K562 (cell line): Measurements from ENCODE around the gene RBM17. TPM values are rescaled to one million over a fixed set of nuclear protein-coding genes. Genes with fewer than 3 reads are reported as not detected.

Experiments
- ATAC-seq: fragments of 200-7000 bp; cut with Tn5 transposase; 3 replicates; pipeline ENCODE4 v1.9.1; 2020; ENCODE audit warnings: moderate library complexity
- BruUV-seq: library from RNA; stranded (reverse); fragments of 400-500 nt; replicated peaks from 2 replicates; lab custom pipeline; 2021; lab: Mats Ljungman, UMichigan
- CTCF ChIA-PET: fragments of 300-600 bp; formaldehyde crosslinking; extraction: SDS; loops from one replicate; lab custom pipeline; 2021; ENCODE audit warnings: low intra/inter-chr PET ratio; lab: Yijun Ruan, JAX
- POLR2A ChIA-PET: fragments of 300-600, 350-650 bp; sonication (Branson Sonifier 250); formaldehyde crosslinking; extraction: SDS; loops from one replicate; lab custom pipeline; 2021; ENCODE audit warnings: antibody characterized with exemption, inconsistent platforms; lab: Yijun Ruan, JAX
- DNase-seq, 4 experiments: peaks; one replicate each; pipeline versions ENCODE4 v3.0.0 to v3.0.0-alpha.2; 2011 to 2018; ENCODE audit warnings: low spot score in 3 of 4, mixed read lengths in 3 of 4; ENCODE audit errors: extremely low read depth in 1 of 4
- FAIRE-seq: peaks from 2 replicates; lab custom pipeline; 2011; peaks lifted over from hg19 to GRCh38; lab: Jason Lieb, UNC
- H2AFZ ChIP-seq: 2 replicates; pipeline ENCODE4 v1.6.0; 2011; ENCODE audit warnings: low read depth, low read length, control low read depth, inconsistent platforms
- H3K27ac ChIP-seq: fragments of 200-600 bp; 3 replicates; pipeline ENCODE4 v1.8.0; 2011; ENCODE audit warnings: low read depth, mild to moderate bottlenecking, control low read depth, inconsistent platforms, low read length, moderate library complexity, mixed read lengths; ENCODE audit errors: extremely low read depth
- H3K27me3 ChIP-seq, 2 experiments: fragments of 300-600 bp in 1 of 2; 2 replicates in 1 of 2; 3 replicates in 1 of 2; pipeline versions ENCODE4 v1.6.0 to v1.8.0; 2011; ENCODE audit warnings: inconsistent platforms in 2 of 2, low read length in 2 of 2, mild to moderate bottlenecking in 1 of 2, mixed read lengths in 1 of 2, moderate library complexity in 1 of 2; ENCODE audit not compliant: control insufficient read depth in 2 of 2, insufficient read depth in 2 of 2
- H3K36me3 ChIP-seq: fragments of 300-600 bp; 3 replicates; pipeline ENCODE4 v1.8.0; 2011; ENCODE audit warnings: mild to moderate bottlenecking, low read length, inconsistent platforms; ENCODE audit not compliant: control insufficient read depth, insufficient read depth
- H3K4me1 ChIP-seq, 2 experiments: fragments of 200-600 bp in 1 of 2; replicated peaks in 1 of 2; 2 replicates in 1 of 2; 3 replicates in 1 of 2; pipeline versions ENCODE4 v1.5.1 to v1.8.0; 2011; ENCODE audit warnings: inconsistent platforms in 2 of 2, low read length in 2 of 2, mild to moderate bottlenecking in 1 of 2, mixed read lengths in 1 of 2, moderate library complexity in 1 of 2; ENCODE audit not compliant: control insufficient read depth in 2 of 2, insufficient read depth in 2 of 2
- H3K4me2 ChIP-seq: 2 replicates; pipeline ENCODE4 v1.6.1; 2011; ENCODE audit warnings: low read length, control low read depth, inconsistent platforms, mixed read lengths; ENCODE audit not compliant: insufficient read depth
- H3K4me3 ChIP-seq: fragments of 200-600 bp; sonication (generic), shearing (Covaris generic); 2 replicates; pipeline ENCODE4 v1.5.1; 2016; ENCODE audit warnings: control low read depth, inconsistent platforms
- H3K79me2 ChIP-seq: fragments of 200-600 bp; 3 replicates; pipeline ENCODE4 v1.8.0; 2011; ENCODE audit warnings: low read length, inconsistent platforms; ENCODE audit not compliant: control insufficient read depth, insufficient read depth
- H3K9ac ChIP-seq, 2 experiments: 2 replicates each; pipeline versions ENCODE4 v1.6.0 to v1.6.1; 2011; ENCODE audit warnings: low read depth in 2 of 2, low read length in 2 of 2, control low read depth in 1 of 2, inconsistent platforms in 1 of 2, mild to moderate bottlenecking in 1 of 2, mixed read lengths in 1 of 2; ENCODE audit not compliant: insufficient read depth in 1 of 2
- H3K9me1 ChIP-seq: one replicate; pipeline ENCODE4 v1.6.0; 2011; ENCODE audit warnings: inconsistent platforms, mild to moderate bottlenecking, low read length, moderate library complexity; ENCODE audit not compliant: control insufficient read depth, insufficient read depth
- H3K9me3 ChIP-seq: replicated peaks from 2 replicates; pipeline ENCODE4 v1.5.1; 2011; ENCODE audit warnings: low read depth, low read length, inconsistent platforms; ENCODE audit not compliant: control insufficient read depth, insufficient read depth
- H4K20me1 ChIP-seq: replicated peaks from 2 replicates; pipeline ENCODE4 v1.6.1; 2011; ENCODE audit warnings: low read length, inconsistent platforms, mixed read lengths; ENCODE audit not compliant: control insufficient read depth, insufficient read depth
- BMI1 ChIP-seq: fragments of 150-350 bp; IDR thresholded peaks from 2 replicates; pipeline ENCODE4 v1.6.1; 2014; ENCODE audit warnings: low read length
- CREM ChIP-seq: IDR thresholded peaks from 2 replicates; pipeline ENCODE4 v1.6.1; 2014; ENCODE audit warnings: antibody characterized with exemption, low read depth
- DIDO1 ChIP-seq: fragments of 450-650 bp; IDR thresholded peaks from 2 replicates; pipeline ENCODE4 v1.6.1; 2016; ENCODE audit warnings: low read depth, missing biosample characterization, missing genetic modification characterization
- E2F8 ChIP-seq: fragments of 450-650 bp; IDR thresholded peaks from 2 replicates; pipeline ENCODE4 v1.7.1; 2018; ENCODE audit warnings: mild to moderate bottlenecking, low read depth; ENCODE audit not compliant: partially characterized antibody
- ESRRA ChIP-seq: fragments of 450-650 bp; IDR thresholded peaks from 2 replicates; pipeline ENCODE4 v1.6.1; 2014; ENCODE audit warnings: low read depth, mild to moderate bottlenecking, moderate library complexity, borderline replicate concordance
- ETV6 ChIP-seq, 3 experiments: fragments of 150-350 bp in 1 of 3; sonication (generic) in 1 of 3; formaldehyde crosslinking in 1 of 3; IDR thresholded peaks; 2 replicates each; pipeline versions ENCODE4 v1.6.1 to v1.8.0; 2014 to 2022; ENCODE audit warnings: borderline replicate concordance in 2 of 3, low read depth in 2 of 3, antibody characterized with exemption in 1 of 3, low read length in 1 of 3, mild to moderate bottlenecking in 1 of 3, missing genetic modification reagents in 1 of 3
- FOXK1 ChIP-seq: sonication (generic); formaldehyde crosslinking; IDR thresholded peaks from 2 replicates; pipeline ENCODE4 v1.8.0; 2022; ENCODE audit warnings: missing genetic modification reagents, mild to moderate bottlenecking, borderline replicate concordance
- IRF1 ChIP-seq: sonication (generic); formaldehyde crosslinking; IDR thresholded peaks from 2 replicates; pipeline ENCODE4 v1.8.0; 2022; ENCODE audit warnings: missing genetic modification reagents, mild to moderate bottlenecking, borderline replicate concordance
- NR3C1 ChIP-seq: sonication (generic); formaldehyde crosslinking; IDR thresholded peaks from 2 replicates; pipeline ENCODE4 v1.8.1; 2022; ENCODE audit warnings: missing genetic modification reagents
- ZBED1 ChIP-seq: IDR thresholded peaks from 2 replicates; pipeline ENCODE4 v1.6.1; 2014
- ZNF124 ChIP-seq: sonication (generic); formaldehyde crosslinking; IDR thresholded peaks from 2 replicates; pipeline ENCODE4 v1.8.1; 2022; ENCODE audit warnings: missing genetic modification reagents
- ZNF707 ChIP-seq: fragments of 250-450 bp; sonication (Bioruptor Pico); conservative IDR thresholded peaks from 2 replicates; pipeline ENCODE4 v1.8.0; 2022; ENCODE audit warnings: inconsistent platforms, mild to moderate bottlenecking, moderate library complexity
- ZNF830 ChIP-seq: fragments of 250-450 bp; sonication (Bioruptor Pico); IDR thresholded peaks from 2 replicates; pipeline ENCODE4 v1.5.0; 2021; ENCODE audit warnings: mild to moderate bottlenecking
- WGBS: fragments of 100-300 bp; shearing (Covaris generic); methylation state at CpG from one replicate; pipeline ENCODE4 v1.1.6; 2016; ENCODE audit warnings: low coverage, mixed read lengths; ENCODE audit not compliant: insufficient coverage; ENCODE audit errors: missing lambda C conversion rate; 5-methylcytosine and 5-hydroxymethylcytosine counted together
- in situ Hi-C: fragments of 300-500 bp; cut with MboI; formaldehyde crosslinking; loops from 4 replicates; pipeline ENCODE4 v1.15.0; 2018; ENCODE audit warnings: inconsistent platforms, mixed read lengths
- intact Hi-C: fragments of 100-400 bp; cut with micrococcal nuclease; formaldehyde crosslinking; loops from 2 replicates; pipeline ENCODE4 v1.14.2; 2022
- polyA plus RNA-seq, 8 experiments: library from polyadenylated mRNA; depleted of rRNA in 4 of 8; stranded (reverse) in 5 of 8; unstranded in 3 of 8; fragments of >200 nt; fragmentation: Nextera tagmentation in 2 of 8; fragmentation: Illumina TruSeq in 1 of 8; extraction: Ambion mirVana in 2 of 8; extraction: Trizol in 1 of 8; gene quantifications; 2 replicates each; pipeline versions ENCODE4 v1.2.1 to v1.2.3, GENCODE V29; 2011 to 2014; ENCODE audit warnings: inconsistent platforms in 1 of 8, missing spikeins in 1 of 8
- total RNA-seq, 7 experiments: library from RNA; depleted of rRNA in 6 of 7; stranded (reverse); fragments of >200 nt in 6 of 7; fragmentation: Illumina TruSeq in 2 of 7; extraction: Trizol in 2 of 7; gene quantifications; 2 replicates each; pipeline versions ENCODE4 v1.2.1 to v1.2.3, GENCODE V29; 2011 to 2021; ENCODE audit warnings: low replicate concordance in 1 of 7

Gene RBM17
- total and polyA plus RNA-seq, 9 of the 15 experiments (the other 6 are each of a cell fraction or from before 2014, with no cell fraction given) = 23.6 to 217 (median 124) TPM

GRCh38 chr10:6082496-6083395 is 6.1 kb upstream of the RBM17 start:
- Histone ChIP-seq H2AFZ (no peak overlapping the region), H3K4me2 (no peak overlapping the region), H3K4me3 (no peak overlapping the region), H3K27ac (no peak overlapping the region; the same call in 2 of the 3 replicates), H3K4me1 (peaks cover 4 to 8% of the 10 kb centered on the region in 2 experiments; a peak in 3 of 5 replicates), H3K36me3 (no peaks in the 10 kb centered on the region), H3K27me3 (peaks cover 22 to 27% of the 10 kb centered on the region in 2 experiments; a peak in 4 of 5 replicates), H4K20me1 (no peaks in the 10 kb centered on the region), H3K9me1 (no peaks in the 10 kb centered on the region), H3K79me2 (no peaks in the 10 kb centered on the region), H3K9me3 (no peaks in the 10 kb centered on the region), H3K9ac (no peak overlapping the region)
- ChIA-PET POLR2A (interaction anchor here (1.4 kb wide), 1 partner anchor 9 kb away, joined by 4 read pairs; no protein-coding TSS in a partner anchor), CTCF (interaction anchor here (0.7 kb wide), 1 partner anchor 134 kb away, joined by 6 read pairs; no protein-coding TSS in a partner anchor)
- DNase-seq = no peak
- 13% methylated on average over 9 of the region's 9 CpGs for WGBS
- no TSS peak for BruUV-seq
- FAIRE-seq = no peak
- ATAC-seq = no peak
- in situ Hi-C loops (no loop called here), intact Hi-C loops (loop anchor here (10.0 kb wide), 1 partner anchor 68 kb away; no protein-coding TSS in a partner anchor)
- TF ChIP-seq E2F8 (no peak), ZNF707 (no peak), ESRRA (no peak), DIDO1 (tag) (no peak), ZNF124 (CRISPR knock-in tag) (no peak), ZBED1 (no peak), NR3C1 (CRISPR knock-in tag) (no peak), BMI1 (no peak), ETV6 (IDR thresholded peaks at IDR 0.05; ENCODE audit: borderline replicate concordance in 1 of 2, low read depth in 2 of 2, low read length in 1 of 2) (no peak), ETV6 (CRISPR knock-in tag; IDR thresholded peaks at IDR 0.05; ENCODE audit: borderline replicate concordance) (no peak), IRF1 (no peak), CREM (no peak), FOXK1 (CRISPR knock-in tag) (no peak), ZNF830 (CRISPR knock-in tag) (no peak)
